T47D (cell line): ENCODE results near the gene KRT7.
"Not testable (repeated sequence)": the region's sequence is repeated elsewhere in the genome, so short reads cannot be mapped to it uniquely, and the experiment has no call there.

Source experiments
- DNase-seq, 2 experiments: peaks; one replicate each; pipeline versions ENCODE4 v3.0.0 to v3.0.0-alpha.2; 2011 to 2012; ENCODE audit warnings: low read depth in 1 of 2, low spot score in 1 of 2
- JUND ChIP-seq: IDR thresholded peaks from 2 replicates; pipeline ENCODE4 v1.6.1; 2012; ENCODE audit warnings: low read depth
- in situ Hi-C: cut with HindIII; loops from 2 replicates; pipeline ENCODE4 v1.10.0; 2016; ENCODE audit warnings: low sequenced_read_pairs, low pct_unique_long_range_greater_than_20kb

KRT7 gene

DNA sequence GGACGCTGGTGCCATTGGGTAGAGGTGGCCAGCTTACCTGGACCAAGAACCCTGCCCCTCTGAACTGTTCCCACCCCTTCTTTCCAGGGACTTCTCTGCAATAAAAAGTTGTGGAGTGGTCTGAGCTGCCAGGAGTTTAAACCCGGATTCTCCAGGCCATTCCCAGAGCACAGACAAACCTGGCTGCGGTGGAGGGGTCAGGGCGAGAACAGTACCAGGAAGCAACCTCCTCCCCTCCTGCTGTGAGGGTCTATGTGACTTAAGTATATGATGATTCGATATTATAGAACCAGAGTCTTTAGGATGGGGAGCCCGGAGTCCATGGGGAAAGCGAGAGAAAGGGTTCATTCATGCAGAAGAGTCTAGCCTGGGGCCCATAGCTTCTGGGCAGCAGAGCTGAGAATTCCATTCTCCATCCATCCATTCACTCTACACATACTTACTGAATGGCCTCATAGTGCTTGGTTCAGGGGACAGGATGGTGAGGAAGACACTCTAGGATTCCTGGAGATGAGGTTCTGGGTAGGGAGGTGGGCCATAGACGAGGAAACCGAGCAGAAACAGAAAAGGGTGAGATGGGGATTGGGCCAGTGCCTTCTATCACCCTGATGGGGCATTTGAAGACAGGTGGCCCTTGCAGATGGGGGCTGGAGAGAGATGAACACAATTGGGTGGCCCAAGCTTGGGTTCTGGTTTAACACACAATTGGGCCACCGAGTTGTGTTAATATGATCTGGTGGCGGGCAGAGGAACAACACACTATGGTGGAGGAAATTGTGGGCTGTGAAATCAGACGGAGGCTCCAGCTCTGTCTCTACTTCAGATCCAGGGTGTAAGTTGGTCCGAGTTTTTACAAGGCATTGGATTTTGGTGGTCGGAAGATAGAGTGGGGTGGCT is 46.6 kb downstream of the KRT7 start:
- no peak for DNase-seq
- in situ Hi-C loops = no loop called here
- TF ChIP-seq JUND = no peak

DNA sequence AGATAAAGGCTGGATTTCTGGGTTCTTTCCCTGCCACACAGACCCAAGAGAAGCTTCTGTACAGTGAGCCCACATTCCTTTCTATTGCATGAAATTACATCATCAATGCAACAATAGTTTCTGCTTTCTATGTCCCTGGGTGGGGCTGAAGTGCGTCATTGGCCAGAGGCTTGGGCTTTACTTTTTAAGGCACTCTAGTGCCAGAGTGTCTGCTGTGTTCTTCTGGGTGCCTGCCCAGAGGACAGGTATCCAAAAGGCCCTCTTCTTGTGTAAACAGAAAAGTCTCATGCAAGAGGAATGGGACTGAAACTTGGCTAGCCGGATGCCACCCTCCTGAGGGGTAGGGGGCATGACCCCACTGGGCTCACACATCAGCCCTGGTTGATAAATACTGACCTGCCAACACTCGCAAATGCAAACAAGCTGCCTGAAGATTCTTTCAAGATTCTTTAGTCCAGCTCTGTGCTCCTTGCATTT is 47.3 kb downstream of the KRT7 start:
- in situ Hi-C loops = no loop called here
- DNase-seq = peak in 1 of 2 experiments; percentile 80
- no peak for TF ChIP-seq JUND

DNA sequence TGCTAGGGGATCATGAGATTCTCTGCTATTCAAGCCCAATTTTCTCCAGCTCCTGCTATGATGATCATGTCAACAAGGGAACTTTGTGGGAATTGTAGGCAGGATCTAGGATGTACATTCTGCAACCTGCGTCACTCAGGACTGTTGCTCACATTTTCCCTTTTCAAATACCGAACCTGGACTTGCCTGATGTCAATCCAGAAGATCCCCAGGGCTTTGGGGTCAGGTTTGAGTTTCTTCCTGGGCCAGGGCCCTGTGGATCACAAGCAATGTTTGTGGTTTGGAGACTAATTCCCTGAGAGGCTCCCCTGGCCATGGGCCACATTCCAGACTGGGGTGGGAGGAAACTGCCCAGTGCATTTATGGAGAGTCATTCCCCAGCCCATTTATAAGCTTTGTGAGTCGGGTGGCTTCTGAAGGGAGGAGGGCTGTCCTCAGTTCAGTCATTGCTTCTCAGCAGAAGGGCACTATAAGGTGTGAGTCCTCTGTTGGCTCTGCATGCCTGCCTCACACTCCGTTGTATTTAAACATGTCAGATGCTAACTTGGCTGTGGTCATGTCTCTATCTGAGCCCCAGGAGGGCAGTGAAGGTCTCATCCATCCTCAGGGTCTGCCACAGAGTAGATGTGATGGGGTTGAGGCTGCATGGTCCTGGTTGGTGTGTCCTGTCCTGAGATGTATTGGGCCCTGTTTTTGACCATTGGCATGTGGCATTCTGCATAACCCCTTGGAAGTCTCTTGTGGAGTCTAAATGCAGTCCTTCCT is 47.9 kb downstream of the KRT7 start:
- in situ Hi-C loops = no loop called here
- DNase-seq = peak in 1 of 2 experiments; percentile 70

DNA sequence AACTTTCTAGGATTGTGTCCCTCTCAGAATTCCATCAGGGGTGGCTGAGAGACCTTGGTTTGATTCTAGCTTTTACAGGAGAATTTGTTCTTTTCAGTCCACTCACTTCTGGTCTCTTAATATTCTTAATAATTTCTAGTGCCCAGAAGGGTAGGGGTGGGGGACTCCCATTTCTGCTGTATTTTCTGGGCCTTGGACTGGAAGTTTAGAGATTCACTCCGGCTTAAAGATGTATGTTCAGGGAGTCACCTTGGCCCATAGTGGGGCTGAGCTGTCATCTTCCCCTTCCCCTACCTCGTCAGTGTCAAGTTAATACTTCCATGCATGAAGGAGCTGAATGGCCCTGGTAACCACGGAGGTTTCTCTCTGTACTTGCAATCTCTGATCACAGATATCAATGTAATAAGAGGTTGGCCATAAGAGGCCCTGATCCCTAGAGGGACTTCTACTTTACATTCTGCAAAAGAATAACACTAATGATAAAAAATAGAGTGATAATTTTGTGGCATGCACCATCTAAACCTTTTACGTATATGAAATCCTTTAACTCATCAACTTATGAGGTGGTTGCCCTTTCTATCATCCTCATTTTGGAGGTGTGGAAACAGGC is 51.6 kb downstream of the KRT7 start:
- no peak for TF ChIP-seq JUND
- in situ Hi-C loops = no loop called here
- DNase-seq = no peak

More for the DNA sequence above, 47.9 kb downstream of the KRT7 start:
- TF ChIP-seq JUND = no peak

DNA sequence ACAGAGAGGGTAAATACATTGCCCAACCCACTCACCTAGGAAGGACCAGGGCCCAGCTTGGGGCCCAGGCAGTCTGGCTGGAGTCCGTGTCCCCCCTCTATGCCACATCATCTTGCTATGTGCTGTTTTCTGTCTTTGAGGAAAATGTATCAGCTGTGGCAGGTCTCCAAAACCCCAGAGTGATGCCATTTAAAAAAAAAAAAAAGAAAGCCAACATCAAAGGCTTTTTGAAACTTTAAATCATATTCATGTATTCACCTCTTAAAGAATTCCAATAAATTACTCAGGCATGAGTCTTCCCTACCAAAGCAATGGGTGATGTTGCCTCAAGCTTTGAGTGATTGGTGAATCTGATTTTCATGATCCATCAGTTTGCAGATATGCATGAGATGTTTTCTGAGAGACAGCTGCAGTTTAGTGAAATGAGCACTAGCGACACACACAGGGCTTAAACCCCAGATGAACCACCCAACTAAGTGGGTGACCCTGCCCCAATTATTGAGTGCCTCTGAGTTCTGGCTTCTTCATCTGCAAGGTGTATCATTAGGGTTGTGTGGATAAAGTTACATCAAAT is 52.2 kb downstream of the KRT7 start:
- DNase-seq = no peak
- TF ChIP-seq JUND = no peak
- in situ Hi-C loops = no loop called here

DNA sequence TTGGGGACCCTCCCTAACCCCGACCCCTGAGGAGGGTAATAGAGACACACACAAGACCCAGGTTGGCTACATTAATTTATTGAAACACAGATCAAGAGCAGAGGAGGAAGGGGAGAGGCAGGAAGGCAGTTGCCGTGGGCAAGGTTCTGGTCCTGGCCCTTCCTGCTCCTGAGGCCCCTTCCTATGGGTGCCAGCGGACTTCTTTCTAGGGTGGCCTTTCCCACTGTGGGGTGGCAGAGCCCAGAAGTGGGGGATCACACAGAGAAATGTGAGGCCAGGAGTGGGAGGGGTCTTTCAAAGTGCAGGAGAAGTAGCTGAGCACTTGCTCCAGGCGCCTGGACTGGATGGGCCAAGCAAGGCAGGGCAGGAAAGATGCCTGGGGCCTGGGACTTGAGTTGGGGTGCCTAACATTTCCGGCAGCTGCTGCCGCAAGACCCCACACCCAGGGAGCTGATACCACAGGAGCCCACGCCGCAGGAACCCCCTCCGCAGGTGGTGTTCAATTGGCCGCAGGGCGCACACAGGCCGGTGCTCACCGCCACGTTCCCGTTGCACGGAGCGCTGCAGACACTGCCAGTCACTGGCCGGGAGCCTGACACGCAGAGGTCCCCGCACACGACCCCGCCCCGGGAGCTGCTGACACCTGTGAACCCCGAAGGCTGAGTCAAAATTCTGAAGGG is 52.9 kb downstream of the KRT7 start:
- DNase-seq = no peak
- in situ Hi-C loops = no loop called here
- no peak for TF ChIP-seq JUND

DNA sequence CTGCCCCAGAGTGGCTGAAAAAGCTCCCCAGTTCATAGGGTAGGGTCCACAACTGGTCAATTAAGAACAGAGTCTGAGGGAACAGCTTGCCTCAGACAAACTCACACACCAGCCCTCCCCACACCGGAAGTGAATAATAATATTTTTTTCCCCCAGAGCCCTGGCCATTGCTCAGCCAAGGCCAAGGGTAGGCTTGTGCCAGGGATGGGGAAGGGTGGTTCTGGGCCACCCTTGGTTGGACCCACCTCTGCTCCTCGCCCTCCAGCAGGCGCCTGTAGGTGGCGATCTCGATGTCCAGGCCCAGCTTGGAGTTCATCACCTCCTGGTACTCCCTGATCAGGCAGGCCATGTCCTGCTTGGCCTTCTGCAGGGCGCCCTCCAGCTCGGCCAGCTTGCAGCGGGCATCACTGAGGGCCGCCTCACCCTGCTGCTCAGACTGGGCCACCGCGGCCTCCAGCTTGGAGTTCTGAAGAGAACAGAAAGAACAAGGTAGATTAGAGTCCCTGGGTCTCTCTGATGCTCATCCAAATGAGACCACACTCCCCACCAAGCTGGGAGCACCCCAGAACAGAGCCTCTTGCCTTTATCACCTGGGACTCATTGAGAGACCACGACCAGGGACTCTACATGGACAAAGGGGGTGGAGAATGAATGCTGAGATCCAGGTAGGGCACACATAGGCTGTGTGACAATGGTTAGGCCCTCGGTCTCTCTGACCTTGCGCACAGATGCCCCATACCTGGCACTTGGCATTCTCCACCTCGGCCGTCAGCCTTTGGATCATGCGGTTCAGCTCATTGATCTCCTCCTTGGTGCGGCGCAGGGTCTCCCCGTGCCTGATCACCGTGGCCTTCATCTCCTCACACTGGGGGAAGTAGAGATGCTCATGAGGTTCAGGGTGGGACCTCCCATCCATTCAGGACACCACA is 54.1 kb downstream of the KRT7 start:
- in situ Hi-C loops, DNase-seq: not testable (repeated sequence)

DNA sequence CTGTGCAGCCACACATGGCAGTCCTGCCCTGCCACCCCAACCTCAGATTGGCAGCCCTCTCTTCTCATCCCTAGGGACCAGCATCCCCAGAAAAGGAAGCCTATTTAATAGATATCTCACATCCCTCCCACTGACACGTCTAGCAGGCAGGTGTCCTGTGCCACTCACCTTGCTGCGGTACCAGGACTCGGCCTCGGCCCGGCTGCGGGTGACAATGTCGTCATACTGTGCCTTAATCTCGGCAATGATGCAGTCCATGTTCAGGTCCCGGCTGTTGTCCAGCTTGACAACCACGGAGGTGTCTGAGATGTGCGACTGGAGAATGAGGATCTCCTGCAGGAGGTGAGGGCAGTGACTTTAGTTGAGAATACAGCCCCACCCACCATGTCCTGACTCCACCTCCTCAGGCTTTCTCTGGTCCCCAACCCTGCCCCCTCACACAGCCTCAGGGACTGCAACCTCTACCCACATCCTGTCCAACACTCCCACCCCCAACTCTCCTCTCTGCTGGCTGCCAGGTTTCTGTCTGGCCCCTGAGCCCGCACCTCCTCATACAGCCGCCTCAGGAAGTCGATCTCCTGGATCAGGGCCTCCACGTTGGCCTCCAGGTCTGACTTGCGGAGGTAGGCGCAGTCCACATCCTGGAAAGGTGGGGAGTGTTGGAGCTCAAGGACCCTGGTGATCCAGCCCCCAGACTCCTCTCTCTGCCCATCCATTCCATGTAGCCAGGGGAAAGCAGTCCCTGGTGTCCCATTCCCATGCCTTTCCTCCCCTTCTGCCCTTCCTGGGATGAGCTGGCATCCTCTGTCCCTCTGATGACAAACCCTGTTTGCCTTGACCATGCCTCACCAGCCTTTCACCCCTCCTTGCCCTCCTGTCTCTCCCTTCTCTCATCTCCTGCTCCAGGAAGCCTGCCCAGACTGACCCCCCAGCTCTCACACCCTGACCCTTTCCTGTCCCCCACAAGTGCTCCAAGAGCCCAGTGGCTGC is 55.1 kb downstream of the KRT7 start:
- in situ Hi-C loops, DNase-seq: not testable (repeated sequence)

DNA sequence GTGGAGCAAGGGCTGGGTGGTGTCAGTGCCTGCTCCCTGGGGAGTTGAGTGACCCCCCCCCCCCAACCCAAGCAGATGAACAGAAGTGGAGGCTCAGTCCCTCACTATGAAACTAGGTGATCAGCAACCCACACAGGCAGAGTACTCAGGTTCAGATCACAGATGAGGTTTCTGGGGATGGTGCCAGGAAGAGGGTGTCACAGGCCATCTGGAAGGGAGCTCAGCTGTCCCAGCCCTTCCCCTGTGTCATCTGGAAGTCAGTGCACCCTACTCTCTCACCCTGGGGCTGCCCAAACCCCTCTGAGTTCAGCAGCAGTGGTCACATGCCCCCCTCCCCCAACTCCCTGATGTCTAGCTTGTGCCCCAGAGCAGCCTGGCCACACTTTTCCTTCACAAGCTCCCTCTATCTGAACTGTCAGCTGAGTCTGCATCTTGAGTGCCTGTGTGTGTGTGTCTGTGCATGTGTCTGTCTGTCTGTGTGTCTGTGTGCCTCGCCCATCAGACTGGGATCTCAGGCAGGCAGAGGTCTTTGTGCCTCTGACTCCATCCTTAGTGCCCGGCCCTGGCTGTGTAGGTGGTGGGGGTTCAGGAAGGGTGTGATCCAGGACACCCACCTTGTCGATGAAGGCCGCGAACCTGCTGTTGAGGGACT is 57.6 kb downstream of the KRT7 start:
- DNase-seq, in situ Hi-C loops: not testable (repeated sequence)
